OCI-M2 (cell line): ENCODE data around the gene PLXNA2.

Experiments
- DNase-seq: peaks from one replicate; lab custom pipeline; 2025; ENCODE audit not compliant: unreplicated experiment; lab: John Stamatoyannopoulos, UW

Gene PLXNA2

DNA sequence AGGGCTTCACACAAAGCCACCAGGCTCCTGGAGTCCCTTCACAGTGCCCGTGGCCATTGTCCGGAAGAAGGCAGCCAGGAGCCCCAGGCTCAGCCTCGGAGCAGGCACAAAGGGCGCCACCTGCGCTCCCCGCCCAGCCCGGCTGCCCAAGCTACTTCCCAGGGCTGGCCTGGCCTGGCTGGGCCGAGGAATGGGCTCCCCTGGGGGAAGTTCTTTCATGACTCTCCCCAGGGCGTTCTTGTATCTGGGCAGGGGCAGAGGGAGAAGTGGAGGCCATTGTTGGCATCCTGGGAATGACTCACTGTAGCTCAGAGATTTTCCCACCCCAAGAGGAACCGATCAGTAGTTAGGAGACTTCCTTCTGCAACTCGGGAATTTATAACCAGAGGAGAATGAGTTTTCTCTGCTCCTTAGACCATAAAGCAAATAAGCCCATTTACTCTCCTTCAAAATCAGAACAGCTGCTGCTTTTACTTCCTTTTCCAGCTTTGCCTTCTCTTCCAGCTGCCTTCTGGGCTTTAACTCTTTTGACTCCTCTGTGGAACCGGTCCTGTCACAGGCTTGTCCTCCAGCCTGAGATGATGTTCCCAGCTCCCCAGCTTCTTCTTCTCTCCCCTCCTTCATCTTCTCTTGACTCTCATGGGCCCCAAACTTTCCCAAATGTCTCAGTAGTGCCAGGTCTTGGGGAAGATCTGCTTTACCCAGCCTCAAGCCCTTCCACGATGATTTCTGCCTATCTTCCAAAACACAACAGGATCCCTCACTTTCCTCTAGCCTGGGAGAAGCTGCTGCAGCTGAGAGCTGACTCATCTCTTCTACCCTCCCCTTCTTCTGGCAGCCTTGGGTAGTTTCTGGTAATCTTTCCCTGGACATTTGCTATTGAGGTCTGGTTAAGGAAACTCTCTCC, 214.6 kb downstream of the PLXNA2 start:
- DNase-seq, result no peak

DNA sequence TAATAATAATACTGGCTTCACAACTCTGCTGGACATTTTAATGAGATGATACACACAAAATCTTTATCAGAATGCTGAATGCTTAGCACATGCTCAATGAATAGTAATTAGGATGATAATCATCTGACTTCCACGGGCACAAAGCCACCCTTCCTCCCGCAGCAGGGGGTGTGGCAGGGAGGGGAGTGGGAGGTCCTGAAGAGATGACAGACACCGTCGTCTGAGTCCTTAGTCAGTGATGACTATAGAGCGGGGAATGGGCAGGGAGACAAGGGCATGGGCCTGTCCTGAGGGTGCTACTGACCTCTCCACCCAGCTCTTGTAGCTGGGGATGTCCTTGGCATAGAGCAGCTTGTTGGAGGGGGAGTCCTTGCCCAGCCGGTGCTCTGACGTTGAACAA, 215.7 kb downstream of the PLXNA2 start:
- no peak for DNase-seq

DNA sequence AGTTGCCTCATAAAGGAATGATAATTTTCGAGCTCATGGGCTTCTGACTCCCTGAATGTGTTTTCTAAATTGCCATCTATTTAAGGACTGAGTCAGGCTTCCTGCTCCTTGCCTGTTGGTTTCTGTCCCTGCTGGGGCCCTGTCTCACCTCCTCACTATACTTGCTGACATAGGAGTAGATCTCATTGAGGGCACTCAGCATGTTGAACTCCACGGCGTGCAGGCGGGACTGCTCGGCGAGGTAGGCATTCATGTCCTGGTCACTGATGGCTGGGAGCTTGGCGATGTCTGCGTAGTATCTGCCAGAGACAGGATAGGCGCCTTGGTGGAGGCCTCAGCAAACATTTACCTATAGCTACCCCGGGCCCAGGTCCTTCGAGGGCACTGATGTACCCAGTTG, 216.3 kb downstream of the PLXNA2 start:
- DNase-seq, result no peak

DNA sequence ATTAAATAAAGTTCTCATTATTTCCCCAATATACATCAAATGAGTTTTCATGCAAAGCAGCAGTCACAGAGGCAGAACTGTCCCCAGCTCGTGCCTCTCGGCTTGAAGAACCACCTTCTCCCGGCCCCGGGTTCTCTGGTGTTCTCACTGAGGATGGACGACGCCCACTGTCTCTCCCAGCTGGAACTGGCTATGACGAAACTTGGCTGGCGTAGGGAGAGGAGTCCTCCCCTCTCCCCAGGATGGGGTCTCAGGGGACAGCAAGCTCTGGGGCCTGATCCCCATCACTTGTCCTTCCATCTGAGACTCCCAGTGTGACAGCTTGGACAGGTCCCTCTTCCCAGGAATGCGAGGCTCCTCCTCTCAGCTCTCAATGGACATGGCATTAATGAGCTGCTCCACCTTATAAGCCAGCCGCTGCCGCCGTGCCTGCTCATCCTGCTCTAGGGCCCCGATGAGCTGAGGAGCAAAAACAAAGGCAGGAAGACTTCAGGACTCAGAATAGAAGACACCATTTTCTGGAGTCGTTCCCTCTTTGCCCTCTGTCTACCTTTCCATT, 217.2 kb downstream of the PLXNA2 start:
- no peak for DNase-seq

DNA sequence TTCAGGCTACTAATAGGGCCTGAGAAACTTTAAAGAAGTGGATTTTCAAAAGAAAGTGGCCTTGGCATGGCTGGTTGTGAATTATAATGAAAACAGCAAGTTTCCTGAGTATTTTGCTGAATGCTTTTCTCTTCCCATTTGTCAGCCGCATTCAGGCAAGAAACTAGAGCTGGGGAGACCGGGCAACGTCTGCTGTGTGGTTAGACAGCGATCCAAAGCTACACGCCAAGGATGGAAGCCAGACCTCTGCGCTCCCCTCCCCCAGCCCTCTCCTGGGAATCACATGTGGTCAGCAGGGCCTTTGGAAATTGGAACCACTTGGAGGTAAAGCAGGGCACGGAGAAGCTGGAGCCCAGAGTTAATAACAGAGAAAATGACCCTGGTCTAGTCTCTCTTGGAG, 219.2 kb downstream of the PLXNA2 start:
- no peak for DNase-seq

DNA sequence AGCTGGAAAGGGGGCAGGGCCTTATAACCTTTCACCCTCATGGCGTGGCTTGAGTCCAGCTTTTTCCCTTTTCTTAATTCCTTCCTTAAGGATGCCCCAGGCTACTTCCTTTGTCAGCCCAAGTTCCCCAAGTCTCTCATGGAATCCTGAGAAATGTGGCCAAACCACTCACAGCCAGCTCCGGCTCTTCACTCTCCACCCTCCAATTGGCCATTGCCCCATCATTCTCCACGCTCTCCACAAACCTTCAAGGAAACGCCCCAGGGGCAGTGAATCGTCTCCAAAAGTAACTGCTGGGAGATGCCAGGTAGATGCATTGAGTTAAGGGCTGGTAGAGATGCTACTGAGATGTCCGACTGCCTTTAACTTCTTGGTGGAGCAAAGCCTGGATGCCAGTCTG, 219.8 kb downstream of the PLXNA2 start:
- DNase-seq, result no peak

DNA sequence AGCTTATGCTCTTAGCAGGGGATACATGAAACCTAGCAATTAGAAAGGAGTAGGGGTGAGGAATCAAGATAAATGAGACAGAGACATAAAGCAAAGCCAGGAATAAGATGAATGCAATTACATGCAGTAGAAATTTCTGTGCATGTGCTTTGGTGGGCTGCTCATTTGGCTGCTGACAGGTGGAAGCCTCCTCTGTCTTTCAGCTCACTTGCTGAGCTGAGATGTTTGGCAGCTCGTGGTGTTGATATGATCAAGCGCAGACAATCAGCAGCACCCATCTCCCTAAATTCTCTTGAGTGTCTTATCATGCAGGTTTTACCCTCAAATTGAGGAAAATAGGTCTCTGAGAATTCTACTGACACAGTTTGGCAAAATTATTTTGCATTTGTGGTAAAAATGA, 224.9 kb downstream of the PLXNA2 start:
- DNase-seq, result no peak

DNA sequence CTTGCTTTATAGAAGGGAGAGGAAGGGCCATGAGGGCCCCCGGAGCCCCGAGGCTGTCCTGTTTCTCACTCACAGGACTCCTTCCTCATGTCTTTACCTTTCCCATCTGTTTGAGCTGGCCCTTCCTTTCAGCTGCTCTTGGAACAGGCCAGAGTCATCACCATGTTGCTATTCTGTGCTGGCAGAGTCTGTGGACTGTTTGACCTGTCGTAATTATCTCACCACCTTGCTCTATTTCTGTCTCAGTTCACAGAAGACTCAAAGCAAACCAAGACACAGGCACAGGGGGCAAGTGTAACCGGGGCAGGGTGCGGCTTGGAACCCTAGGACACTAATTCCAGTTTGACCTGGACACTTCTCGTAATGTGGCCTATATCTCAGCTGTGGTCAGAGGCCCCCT, 228.9 kb downstream of the PLXNA2 start:
- no peak for DNase-seq

DNA sequence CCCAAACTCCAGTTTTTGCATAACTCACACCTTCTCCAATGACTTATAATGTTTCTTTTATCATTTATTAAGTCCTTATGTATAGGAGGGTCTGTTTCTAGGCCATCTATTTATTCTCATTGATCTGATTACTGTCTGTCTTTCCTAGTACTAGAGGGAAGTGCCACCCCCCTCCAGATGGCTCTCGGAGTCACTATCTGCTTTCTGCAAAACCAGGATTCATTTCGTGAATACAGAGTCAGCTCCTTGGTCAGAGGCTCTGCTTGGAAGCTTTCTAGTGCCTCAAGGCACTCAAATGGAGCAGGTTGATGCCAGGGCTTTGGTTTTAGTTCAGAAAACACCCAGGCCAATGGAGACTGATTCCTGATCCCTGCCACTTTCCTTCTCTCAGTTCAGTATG, 231.0 kb downstream of the PLXNA2 start:
- DNase-seq, result no peak

DNA sequence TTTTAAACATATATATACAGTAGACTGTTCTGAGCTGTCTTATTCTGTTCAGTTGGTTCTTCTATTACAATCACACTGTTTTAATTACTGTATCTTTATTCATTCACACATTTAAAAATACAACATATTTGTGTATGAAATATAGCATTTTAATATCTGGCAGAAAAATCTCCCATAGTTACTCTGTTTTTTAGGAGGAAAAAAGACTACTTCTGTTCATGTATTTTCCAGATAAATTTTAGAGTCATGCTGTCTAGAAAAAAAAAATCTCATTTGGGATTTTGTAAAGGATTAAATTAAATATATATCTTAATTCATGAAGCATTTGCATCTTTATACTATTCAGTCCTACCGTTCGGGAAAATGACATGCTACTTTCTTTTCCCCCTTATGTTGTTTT, 231.5 kb downstream of the PLXNA2 start:
- DNase-seq, result no peak

DNA sequence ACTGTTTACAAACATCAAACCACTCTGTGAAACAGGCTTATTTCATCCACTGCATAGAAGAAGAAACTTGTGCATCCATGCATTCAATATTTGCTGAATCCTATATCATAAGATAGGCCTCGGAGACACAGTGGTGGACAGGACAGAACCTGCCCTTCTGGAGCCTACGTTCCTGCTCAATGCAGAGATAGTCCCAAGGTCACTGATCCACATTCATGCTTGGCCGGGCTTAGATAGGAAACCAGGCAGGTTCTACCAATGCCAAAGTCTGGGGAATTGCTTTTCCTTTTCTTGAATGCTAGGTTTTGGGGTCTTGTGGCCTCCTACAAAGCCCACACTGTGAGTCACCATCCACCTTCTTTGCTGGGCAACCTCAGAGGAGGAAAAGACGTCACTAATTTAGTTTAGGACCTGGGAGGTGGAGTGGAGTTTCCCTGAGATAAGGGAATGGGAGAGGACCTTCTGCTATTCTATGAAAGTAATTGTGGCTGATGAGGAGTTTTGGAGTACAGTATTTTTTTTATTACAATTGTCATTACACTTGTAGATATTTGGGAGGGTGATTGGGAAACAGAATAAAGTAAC, 233.6 kb downstream of the PLXNA2 start:
- no peak for DNase-seq

DNA sequence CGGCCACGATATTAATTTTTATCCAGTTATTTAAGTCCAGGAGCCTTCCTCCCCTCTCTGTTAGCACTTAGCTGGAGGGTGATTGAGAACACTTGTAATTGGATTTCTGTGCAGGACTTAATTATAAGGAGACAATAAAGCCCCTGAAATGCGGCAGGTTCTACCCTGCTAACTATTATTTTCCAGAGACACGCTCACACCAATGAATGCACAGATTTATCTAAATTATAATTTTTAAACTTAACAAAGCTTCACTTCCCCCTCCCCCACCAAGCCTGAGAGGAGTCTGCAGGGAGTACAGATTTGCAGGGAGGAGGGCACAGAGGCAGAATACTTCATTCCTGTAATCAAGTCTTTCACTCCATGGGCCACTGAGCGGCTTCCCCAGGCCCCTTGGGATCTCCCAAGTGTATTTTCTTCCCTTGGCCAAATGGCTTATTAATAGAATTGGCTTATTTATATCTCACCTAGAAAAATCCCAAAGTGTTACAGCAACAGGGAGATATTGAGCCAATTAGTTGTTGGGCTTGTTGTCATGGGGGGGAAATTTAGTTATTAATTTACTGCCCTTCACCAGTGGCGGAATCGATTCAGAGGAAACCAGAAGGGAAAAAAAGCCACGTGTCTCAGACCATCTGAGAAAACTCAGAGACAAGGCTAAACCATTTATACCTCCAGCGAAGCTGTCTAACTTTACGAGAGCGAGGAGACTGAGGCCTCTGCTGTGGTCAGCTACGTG, 234.3 kb downstream of the PLXNA2 start:
- no peak for DNase-seq

DNA sequence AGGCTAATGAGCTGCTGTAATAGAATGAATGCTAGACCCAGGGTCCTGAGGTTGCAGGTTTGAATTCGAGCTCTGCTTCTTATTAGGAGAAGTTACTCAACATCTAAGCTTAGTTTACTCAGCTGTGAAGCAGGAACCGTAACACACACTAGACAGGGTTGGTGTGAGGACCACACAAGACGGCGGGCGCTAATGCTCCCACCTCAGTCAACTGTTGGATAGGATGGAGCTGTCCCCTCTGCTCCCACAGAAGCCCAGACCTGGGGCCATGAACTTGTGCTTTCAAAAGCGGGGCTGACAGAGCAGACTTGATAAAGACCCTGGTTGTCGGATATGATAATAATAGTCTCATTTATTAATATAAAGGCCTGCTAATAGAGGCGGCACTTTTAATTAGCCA, 234.9 kb downstream of the PLXNA2 start:
- no peak for DNase-seq

DNA sequence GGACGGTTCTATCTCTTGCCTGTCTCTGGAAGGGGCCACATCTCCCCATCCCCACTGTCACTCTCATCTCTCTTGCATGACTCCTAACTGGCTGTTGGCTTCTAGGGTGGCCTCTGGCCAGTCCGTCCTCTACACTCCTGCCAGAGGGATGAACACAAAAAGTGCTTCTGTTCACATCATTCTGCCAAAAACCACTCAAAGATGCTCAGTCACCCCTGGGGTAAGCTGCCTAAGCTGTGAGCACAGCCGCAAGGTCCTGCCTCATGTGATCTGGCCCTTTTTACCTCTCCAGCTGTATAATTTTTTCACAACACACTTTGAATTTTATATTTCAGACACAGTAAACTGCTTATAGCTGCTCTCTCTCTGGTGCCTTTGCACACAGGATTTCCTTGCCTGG, 235.7 kb downstream of the PLXNA2 start:
- DNase-seq, result no peak

DNA sequence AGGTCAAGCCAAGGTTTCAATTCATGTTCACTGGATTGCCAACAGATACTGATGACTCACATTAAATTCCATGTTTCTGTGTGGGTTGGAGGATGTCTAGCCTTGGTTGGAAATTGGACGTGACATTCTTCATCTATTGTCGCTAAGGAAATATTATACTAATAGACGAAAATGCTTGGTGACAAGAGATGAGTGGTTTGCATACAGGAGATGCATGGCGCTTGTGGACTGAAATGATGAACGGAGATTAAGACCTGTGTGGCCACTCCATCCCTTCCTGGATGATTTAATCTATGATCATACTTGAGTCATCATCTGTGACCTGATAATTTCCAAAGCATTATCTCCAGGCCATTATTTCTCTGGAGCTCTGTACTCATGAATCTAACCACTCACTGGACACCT, 236.2 kb downstream of the PLXNA2 start:
- DNase-seq, result no peak

DNA sequence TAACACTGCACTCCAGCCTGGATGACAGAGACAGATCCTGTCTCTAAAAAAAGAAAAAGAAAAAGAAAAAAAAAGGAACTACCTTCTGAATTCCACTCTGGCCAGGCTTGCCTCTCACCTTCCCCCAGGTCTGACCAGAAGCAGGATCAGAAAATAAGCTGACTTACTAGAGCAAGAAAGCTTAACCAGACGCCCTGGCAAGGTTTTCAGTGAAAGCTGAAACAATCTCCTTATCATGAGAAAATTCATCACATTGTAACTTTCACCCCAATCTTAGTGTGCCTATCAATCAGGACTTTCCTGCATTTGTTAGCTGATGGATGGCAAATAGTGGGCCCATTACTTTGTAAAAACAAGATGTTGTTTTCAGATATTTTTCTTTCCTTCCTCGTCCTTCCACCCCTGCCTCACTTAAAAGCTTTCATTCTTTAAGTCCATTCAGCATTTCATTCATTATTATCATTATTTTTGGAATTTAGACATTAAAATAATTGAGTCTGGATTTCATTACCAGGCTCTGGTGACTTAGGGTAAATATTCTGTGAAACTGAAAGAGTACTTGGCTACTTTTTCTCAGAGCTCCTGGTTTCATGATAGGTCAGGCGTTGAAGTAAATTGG, 236.8 kb downstream of the PLXNA2 start:
- DNase-seq, result no peak

DNA sequence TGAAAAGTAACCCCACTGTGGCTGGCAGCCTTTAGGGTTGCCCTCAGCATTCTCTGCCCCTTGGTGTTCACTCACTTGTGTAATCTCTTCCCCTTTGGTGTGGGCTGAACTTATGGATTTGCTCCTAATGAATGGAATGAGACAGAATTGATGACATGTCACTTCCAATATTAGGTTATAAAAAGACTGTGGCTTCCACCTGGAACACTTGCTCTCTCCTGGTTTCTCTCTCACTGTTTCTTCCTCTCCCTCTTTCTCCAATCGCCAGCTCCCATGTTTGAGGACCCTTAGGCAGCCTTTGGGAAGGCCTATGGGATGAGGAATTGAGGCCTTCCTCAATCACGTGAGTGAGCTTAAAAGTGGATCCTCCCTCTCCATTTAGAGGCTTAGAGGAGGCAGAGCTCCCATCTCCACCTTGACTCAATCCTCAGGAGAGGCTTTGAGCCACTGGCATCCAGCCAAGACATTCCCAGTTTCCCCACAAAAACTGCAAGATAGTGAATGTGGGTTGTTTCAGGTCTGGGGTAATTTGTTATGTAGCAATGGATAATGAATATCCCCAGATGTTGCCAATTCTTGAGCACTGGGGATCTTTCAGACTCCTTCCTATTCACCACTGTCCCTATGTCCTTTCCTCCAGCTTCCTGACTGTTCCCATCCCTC, 237.8 kb downstream of the PLXNA2 start:
- DNase-seq, result no peak

DNA sequence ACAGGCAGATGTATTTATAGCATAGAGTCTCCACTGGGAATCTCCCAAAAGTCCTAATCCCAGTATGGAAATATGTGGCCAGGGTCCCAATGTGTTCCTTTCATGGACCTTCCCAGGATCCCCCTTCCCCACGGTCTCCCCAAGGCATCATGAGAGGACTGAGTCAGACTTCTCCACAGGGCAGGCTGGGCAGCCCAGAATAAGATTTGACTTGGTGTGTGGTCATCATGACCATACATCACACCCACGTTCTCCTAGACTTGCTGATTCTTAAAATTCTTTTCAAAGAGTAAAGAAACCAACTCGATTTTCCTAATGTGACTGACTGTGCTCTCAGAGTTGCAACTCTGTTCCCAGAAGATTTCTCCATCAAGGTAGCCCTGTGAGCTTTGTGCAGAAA, 239.3 kb downstream of the PLXNA2 start:
- DNase-seq, result no peak

DNA sequence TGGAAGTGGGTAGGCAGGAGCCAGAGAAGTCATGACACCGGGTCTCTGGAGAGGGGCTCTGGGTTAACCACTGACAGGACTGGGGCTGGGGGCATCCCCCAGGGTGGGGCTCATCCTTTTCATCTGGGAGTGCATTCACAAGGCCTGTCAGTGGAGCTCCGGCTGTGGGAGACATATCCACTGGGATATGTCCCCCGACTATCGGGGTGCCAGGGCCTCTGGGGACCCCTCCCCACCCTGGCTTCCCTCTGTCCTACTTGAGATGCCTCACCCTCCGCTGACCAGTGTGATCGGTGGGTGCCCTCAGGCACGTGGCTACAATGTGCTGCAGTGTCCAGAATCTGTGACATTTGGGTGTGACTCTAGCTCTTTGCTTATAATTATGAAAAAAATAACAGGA, 240.9 kb downstream of the PLXNA2 start:
- no peak for DNase-seq

DNA sequence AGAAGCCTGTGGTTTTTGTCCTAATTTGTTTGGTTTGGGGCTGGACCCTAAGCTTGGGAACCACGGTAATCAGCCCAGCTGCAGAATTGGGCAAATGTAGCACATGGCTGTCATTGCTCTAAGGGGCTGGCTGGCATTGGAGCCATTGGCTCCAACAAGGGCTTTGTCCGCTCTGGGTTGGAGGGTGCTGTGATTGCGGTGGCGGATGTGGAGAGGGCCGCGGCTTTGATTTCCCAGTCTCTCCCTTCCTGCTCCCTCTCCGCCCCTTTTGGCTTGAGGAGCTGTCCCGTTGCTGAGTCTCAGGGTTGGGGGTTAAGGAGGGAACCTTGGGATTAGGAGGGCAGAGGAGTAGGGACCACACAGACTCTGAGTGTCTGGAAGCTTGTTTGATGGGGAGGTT, 241.5 kb downstream of the PLXNA2 start:
- no peak for DNase-seq

DNA sequence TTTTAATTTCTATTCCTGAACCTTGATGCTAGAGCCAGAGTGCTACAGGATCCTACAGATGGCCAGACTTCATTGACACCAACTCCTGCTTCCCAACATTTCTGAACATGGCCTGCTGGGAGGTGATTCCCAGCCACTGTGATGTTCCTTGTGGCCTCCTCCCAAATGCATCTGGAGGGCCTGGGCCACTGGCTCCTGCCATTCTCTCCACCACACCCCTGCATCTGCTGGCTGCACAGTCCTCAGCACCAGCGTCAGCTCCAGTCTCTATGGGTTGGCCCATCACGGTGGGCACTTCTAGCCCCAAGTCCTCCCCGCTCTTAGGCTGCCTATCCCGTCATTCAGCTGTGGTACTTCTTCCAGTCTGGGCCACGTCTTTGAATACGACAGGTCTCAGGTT, 242.1 kb downstream of the PLXNA2 start:
- DNase-seq, result no peak
